Measurements from ENCODE around the gene OMP. TPM values are rescaled to one million over a fixed set of nuclear protein-coding genes. Genes with fewer than 3 reads are reported as not detected.

The OMP gene
- total RNA-seq, 1 donor from 2014 or later: not detected

DNA sequence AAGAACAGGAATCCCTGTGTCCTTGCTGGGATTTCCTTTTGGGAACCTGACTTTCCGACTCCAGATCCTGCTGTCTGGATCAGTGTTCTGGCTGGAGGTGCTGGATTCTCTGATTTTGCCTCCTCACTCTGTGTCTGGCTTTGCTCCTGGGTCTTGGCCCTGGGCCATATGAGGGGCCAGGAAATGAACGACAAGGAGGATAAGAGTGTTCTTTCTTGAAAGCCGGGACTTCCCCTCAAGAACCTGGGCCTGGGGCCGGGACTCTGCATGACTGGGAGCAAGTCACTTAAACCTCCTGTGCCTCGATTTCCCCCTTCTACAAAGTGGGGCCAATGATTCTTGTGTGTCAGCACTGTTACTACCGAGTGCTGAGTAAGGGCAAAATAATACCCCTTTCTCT lies 22.6 kb downstream of the OMP start:
- Mint-ChIP-seq H3K27me3 (ENCODE audit: unreplicated experiment) (peaks cover 2% of the 10 kb centered on the region), H3K9me3 (ENCODE audit: unreplicated experiment) (no peaks in the 10 kb centered on the region), H3K27ac (ENCODE audit: unreplicated experiment) (no peak overlapping the region), H3K36me3 (ENCODE audit: unreplicated experiment) (peaks cover 16% of the 10 kb centered on the region), H3K4me1 (ENCODE audit: unreplicated experiment) (peaks cover 10% of the 10 kb centered on the region), H3K4me3 (ENCODE audit: unreplicated experiment) (no peak overlapping the region)
- DNase-seq (ENCODE audit: extremely low spot score, unreplicated experiment): no peak
- TF ChIP-seq, protein P1, sequence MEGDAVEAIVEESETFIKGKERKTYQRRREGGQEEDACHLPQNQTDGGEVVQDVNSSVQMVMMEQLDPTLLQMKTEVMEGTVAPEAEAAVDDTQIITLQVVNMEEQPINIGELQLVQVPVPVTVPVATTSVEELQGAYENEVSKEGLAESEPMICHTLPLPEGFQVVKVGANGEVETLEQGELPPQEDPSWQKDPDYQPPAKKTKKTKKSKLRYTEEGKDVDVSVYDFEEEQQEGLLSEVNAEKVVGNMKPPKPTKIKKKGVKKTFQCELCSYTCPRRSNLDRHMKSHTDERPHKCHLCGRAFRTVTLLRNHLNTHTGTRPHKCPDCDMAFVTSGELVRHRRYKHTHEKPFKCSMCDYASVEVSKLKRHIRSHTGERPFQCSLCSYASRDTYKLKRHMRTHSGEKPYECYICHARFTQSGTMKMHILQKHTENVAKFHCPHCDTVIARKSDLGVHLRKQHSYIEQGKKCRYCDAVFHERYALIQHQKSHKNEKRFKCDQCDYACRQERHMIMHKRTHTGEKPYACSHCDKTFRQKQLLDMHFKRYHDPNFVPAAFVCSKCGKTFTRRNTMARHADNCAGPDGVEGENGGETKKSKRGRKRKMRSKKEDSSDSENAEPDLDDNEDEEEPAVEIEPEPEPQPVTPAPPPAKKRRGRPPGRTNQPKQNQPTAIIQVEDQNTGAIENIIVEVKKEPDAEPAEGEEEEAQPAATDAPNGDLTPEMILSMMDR (IDR thresholded peaks at IDR 0.05): no peak

DNA sequence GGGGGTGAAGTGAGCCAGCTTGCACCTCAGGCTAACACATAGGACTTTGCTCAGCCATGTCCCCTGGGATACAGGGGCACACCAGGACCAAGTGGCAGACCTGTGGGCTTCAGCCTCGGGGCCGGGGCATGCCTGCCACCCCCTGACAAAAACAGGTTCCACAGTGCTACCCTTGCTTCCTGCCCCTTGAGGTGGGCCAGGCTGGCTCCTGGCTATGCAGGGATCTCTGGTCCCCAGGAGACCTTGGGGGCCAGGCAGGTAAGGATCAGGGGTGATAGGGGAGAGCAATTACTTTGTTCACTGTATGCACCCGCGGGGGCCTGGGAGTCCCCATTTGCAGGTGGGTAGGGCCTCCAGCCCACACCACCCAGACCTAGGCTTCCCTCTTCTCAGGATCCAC lies 23.1 kb downstream of the OMP start:
- Mint-ChIP-seq H3K36me3 (ENCODE audit: unreplicated experiment) (peaks cover 13% of the 10 kb centered on the region), H3K27me3 (ENCODE audit: unreplicated experiment) (peaks cover 2% of the 10 kb centered on the region), H3K27ac (ENCODE audit: unreplicated experiment) (no peak overlapping the region), H3K9me3 (ENCODE audit: unreplicated experiment) (no peaks in the 10 kb centered on the region), H3K4me3 (ENCODE audit: unreplicated experiment) (no peak overlapping the region), H3K4me1 (ENCODE audit: unreplicated experiment) (peaks cover 10% of the 10 kb centered on the region)
- no peak for DNase-seq (ENCODE audit: extremely low spot score, unreplicated experiment)
- TF ChIP-seq, protein P1 (IDR thresholded peaks at IDR 0.05): no peak

DNA sequence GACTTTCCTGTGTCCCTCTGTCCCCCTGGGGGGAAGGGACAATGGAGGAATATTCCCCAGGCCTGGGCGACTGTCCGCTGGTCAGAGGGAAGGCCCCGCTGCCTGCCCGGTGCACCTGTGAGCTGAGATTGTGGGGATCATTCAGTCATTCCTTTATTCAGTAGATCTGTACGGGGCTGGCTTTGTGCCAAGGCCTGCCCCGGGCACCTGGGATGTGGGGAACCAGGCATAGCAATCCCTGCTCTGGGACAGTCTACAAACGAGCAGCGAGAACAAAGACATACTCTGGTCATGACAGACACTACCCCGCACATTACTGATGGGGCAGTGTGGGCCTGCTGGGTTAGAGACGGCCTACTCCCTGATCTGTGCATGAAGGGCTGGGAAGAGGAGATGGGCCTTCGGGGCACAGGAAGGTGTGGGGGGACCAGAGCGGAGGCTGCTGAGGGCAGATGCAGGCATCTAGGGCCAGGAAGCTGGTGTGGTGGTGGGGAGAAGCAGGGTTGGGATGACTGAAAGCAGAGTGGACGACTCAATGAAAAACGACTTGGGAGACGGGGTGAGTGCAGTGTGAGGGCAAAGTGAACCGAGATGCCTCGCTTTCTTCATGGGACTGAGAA lies 23.6 kb downstream of the OMP start:
- DNase-seq (ENCODE audit: extremely low spot score, unreplicated experiment): no peak
- H3K4me3 Mint-ChIP-seq (ENCODE audit: unreplicated experiment): no peak overlapping the region
- H3K4me1 Mint-ChIP-seq (ENCODE audit: unreplicated experiment): peaks cover 10% of the 10 kb centered on the region
- no peaks in the 10 kb centered on the region for H3K9me3 Mint-ChIP-seq (ENCODE audit: unreplicated experiment)
- TF ChIP-seq, protein P1 (IDR thresholded peaks at IDR 0.05): no peak
- peaks cover 8% of the 10 kb centered on the region for H3K36me3 Mint-ChIP-seq (ENCODE audit: unreplicated experiment)
- H3K27me3 Mint-ChIP-seq (ENCODE audit: unreplicated experiment): peaks cover 2% of the 10 kb centered on the region
- no peak overlapping the region for H3K27ac Mint-ChIP-seq (ENCODE audit: unreplicated experiment)

DNA sequence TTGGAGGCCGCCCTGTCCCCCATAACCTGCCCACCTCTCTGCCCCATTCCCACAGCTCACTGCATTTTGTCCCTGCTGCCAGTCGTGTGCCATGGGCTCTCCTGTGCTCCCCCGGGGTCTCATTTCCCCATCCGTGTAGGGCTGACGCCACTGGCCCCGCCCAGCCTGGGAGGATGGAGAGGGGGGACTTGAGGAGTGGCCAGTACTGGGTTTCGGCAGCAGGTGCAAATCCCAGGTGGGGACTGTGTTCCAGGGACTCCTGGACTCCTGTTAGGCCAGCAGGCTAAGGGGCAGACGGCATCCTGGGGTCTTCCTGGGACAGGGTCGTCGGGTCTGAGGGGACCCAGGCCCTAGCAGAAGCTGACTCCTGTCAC lies 24.2 kb downstream of the OMP start:
- Mint-ChIP-seq H3K4me1 (ENCODE audit: unreplicated experiment) (peaks cover 10% of the 10 kb centered on the region), H3K4me3 (ENCODE audit: unreplicated experiment) (no peak overlapping the region), H3K9me3 (ENCODE audit: unreplicated experiment) (no peaks in the 10 kb centered on the region), H3K27me3 (ENCODE audit: unreplicated experiment) (peaks cover 2% of the 10 kb centered on the region), H3K27ac (ENCODE audit: unreplicated experiment) (no peak overlapping the region), H3K36me3 (ENCODE audit: unreplicated experiment) (peaks cover 8% of the 10 kb centered on the region)
- DNase-seq (ENCODE audit: extremely low spot score, unreplicated experiment): no peak
- TF ChIP-seq, protein P1 (IDR thresholded peaks at IDR 0.05): no peak

DNA sequence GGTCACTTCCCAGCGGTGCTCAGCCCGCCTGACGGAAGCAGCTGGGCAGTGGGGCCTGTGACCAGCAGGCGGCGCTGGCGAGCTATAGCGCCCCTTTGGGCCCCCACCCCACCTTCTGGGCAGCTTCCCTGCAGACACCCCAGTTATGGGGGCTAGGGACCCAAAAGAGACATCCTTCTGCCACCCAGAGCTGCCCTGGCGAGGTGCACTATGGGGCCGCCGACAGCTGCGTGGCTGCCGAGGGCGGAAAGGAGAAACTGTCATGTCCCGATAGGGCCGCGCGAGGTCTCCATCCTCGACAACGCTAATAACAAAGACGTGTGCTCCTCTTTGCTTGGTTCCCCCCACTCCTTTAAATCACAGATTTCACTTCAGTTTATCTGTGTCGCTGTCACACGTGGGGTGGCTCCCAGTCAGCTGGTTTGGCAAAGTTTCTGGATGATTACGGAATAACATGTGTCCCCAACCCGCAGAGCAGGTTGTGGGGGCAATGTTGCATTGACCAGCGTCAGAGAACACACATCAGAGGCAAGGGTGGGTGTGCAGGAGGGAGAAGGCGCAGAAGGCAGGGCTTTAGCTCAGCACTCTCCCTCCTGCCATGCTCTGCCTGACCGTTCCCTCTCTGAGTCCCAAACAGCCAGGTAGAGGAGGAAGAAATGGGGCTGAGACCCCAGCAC lies 24.7 kb downstream of the OMP start:
- Mint-ChIP-seq H3K4me3 (ENCODE audit: unreplicated experiment) (peak overlapping the region; percentile 61), H3K4me1 (ENCODE audit: unreplicated experiment) (peaks cover 10% of the 10 kb centered on the region), H3K27me3 (ENCODE audit: unreplicated experiment) (peaks cover 2% of the 10 kb centered on the region), H3K27ac (ENCODE audit: unreplicated experiment) (no peak overlapping the region), H3K36me3 (ENCODE audit: unreplicated experiment) (peaks cover 8% of the 10 kb centered on the region), H3K9me3 (ENCODE audit: unreplicated experiment) (no peaks in the 10 kb centered on the region)
- DNase-seq (ENCODE audit: extremely low spot score, unreplicated experiment): no peak
- TF ChIP-seq, protein P1 (IDR thresholded peaks at IDR 0.05): peak; percentile 100
